D721Med (cell line): ENCODE results near the gene TAS2R60.

Experiments
- DNase-seq: peaks from one replicate; pipeline ENCODE4 v3.0.0; 2011; ENCODE audit warnings: low spot score; ENCODE audit not compliant: insufficient read length
- FAIRE-seq: peaks from 2 replicates; lab custom pipeline; 2011; peaks lifted over from hg19 to GRCh38; lab: Jason Lieb, UNC
- TF ChIP-seq, protein P1 (sequence below): IDR thresholded peaks from 2 replicates; pipeline ENCODE4 v1.5.1; 2012; ENCODE audit warnings: mild to moderate bottlenecking, control low read depth; ENCODE audit not compliant: insufficient read depth; ENCODE audit errors: missing control alignments

Gene TAS2R60

DNA sequence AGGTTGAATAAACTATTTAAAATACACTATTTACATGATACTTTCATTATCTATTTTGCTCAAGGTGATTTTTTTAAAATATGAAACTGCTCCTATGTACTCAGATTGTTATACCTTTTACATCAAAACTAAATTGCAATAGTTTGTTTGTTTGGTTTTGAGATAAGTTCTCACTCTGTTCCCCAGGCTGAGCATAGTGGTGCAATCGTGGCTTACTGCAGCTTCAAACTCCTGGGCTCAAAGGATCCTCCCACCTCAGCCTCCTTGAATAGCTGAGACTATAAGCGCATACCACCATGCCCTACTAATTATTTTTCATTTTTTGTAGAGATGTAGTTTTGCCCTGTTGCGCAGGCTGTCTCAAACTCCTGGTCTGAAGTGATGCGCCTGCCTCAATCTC, 12.7 kb downstream of the TAS2R60 start:
- FAIRE-seq (no peak), DNase-seq (no peak)
- TF ChIP-seq, protein P1, sequence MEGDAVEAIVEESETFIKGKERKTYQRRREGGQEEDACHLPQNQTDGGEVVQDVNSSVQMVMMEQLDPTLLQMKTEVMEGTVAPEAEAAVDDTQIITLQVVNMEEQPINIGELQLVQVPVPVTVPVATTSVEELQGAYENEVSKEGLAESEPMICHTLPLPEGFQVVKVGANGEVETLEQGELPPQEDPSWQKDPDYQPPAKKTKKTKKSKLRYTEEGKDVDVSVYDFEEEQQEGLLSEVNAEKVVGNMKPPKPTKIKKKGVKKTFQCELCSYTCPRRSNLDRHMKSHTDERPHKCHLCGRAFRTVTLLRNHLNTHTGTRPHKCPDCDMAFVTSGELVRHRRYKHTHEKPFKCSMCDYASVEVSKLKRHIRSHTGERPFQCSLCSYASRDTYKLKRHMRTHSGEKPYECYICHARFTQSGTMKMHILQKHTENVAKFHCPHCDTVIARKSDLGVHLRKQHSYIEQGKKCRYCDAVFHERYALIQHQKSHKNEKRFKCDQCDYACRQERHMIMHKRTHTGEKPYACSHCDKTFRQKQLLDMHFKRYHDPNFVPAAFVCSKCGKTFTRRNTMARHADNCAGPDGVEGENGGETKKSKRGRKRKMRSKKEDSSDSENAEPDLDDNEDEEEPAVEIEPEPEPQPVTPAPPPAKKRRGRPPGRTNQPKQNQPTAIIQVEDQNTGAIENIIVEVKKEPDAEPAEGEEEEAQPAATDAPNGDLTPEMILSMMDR = no peak

DNA sequence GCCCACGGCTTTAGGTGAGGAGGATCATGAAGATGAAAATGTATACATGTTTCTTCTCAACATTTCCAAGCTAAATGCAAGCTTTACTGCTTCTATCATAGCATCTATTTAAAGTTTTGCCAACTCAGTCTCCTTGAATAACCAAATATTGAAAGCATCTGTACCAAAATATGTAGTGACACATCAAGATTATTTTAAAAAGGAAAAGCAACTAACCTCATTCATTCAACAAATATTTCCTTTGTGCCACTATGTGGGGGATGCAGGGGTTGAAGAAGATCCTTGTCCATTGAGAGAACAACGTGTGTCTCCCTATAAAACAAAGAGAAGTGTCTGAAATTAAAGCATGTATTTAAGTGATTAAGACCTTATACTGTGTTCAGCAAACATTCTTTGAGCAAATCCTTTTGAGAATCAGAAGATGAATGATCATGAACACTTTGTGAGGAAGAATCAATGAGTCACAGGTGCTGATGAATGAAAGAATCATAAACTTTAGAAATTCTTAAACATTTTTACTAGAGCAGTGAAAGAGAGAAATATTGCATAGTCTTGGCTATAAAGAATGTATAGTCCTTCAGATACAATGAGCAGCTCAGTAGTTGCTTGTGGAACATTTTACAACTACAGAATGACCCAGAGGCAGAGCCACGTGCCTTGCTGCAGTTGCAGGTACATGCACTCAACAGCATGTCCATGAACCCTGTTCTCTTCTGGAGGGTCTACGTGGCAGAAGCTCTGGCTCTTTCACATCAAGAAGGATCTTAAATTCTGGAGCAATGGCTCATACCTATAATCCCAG, 13.9 kb downstream of the TAS2R60 start:
- TF ChIP-seq, protein P1 = no peak
- no peak for FAIRE-seq
- DNase-seq = no peak

DNA sequence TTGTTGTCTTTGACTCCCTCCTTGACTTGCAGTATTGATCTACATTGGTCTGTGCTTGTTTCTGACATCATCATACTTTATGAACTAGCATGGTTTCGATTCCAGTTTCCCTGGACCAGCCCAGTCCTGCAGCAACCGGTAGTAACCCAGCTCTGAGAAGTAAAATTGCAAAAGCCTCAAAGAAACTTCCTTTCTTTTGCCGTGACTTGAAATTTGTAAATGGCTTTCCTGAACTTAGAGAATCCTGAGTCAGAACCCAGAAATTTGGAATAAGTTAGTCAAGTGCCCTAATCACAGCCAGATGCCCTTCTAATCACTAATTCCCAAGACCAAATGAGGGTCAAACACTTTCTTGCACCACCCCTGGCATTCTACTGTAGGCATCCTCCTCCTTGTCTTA, 15.0 kb downstream of the TAS2R60 start:
- FAIRE-seq = no peak
- no peak for DNase-seq
- TF ChIP-seq, protein P1 = no peak

DNA sequence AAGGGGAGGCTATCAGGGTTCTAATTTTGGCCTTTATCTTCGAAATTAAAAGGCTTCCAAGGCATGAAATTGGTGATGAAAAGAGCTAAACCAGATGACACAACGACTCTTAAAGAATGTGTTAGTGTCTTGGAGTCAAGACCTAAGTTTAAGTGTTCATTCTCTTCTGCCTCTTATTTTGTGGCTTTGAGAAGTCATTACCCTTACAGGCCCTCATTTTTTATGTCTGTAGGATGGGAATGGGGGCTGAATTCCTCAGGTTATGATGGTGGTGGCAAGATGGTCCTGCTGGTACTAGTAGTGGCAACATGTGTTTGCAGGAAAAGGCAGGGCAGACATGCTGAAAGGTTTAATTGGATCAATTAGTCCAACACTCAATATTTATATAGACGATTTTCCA, 15.4 kb downstream of the TAS2R60 start:
- FAIRE-seq (no peak), DNase-seq (no peak)
- TF ChIP-seq, protein P1 = no peak

DNA sequence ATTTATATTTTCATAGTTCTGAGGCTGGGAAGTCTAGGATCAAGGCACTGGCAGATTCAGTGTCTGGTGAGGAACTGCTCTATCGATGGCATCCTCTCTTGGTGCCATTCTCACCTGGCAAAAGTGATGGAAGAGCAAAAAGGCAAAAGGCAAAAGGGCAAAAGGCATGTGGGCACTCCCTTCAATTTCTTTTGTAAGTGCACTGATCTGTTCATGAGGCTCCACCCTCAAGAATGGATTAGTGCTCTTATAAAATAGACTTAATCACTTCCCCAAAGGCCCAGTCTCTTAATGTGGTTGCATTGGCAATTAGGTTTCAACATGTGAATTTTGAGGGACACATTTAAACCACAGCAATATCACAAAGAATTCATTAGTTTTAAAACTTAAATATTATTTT, 16.1 kb downstream of the TAS2R60 start:
- TF ChIP-seq, protein P1 = no peak
- FAIRE-seq (no peak), DNase-seq (no peak)

DNA sequence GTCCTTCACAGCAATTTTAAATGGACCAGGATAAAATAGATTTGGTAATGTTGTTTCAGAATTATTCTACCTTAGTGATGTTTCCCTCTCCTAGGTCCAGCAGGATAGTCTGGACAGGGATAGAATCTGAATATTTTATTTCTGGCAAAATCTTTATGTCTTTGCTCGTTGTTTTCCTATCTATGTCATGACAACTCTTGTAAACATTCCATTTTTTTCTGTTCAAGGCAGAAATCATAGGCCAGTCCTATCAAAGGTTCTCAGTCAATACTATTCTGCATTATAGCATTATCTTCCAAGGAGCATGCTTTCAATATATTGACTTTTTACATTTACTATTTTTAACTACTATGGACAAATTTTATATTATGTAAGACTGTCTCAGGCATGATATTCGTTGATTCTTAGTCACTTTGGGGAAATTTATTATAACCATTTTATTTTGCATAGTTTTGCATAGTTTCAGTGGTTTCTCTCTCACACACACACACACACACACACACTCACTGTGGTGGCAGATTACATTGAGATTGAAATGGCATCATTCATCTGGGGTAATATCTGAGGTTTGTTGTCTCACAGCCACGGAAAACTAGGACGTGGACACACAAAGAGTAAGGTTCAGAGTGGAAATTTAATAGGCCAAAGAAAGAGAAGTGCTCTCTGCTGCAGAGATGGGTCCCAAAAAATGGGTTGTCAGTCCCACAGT, 17.2 kb downstream of the TAS2R60 start:
- DNase-seq (no peak), FAIRE-seq (no peak)
- TF ChIP-seq, protein P1 = no peak

DNA sequence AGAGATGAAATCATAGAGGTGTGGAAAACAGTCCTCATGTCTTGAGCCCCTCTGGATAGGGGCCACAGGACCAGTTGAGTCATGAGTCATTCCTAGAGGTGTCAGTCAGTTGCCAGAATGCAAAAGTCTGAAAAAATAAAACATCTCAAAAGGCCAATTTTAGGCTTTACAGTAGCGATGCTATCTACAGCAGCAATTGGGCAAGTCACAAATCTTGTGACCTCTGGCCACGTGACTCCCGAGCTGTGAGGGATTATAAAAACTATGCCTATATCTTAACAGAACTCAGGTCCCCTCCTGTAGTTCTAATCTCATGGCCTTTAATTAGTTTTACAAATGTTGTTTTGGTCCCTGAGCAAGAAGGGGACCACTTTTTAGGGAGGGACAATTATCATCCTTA, 18.8 kb downstream of the TAS2R60 start:
- FAIRE-seq = no peak
- TF ChIP-seq, protein P1 = no peak
- no peak for DNase-seq
